MCF 10A (cell line): Measurements from ENCODE around the gene RBBP8. TPM values are rescaled to one million over a fixed set of nuclear protein-coding genes. Genes with fewer than 3 reads are reported as not detected.
A peak's percentile ranks its signal among the peaks of the same experiment; 100 is the strongest.
"Not testable (repeated sequence)": the region's sequence is repeated elsewhere in the genome, so short reads cannot be mapped to it uniquely, and the experiment has no call there.

Source experiments
- BruUV-seq: library from RNA; stranded (reverse); fragments of 400-500 nt; replicated peaks from 2 replicates; lab custom pipeline; 2021; lab: Mats Ljungman, UMichigan
- CTCF ChIA-PET: fragments of 300-600 bp; sonication (Branson Sonifier 250); formaldehyde crosslinking; extraction: SDS; loops from one replicate; lab custom pipeline; 2021; ENCODE audit warnings: antibody characterized with exemption, inconsistent platforms; lab: Yijun Ruan, JAX
- POLR2A ChIA-PET: fragments of 300-600, 350-650 bp; sonication (Branson Sonifier 250); formaldehyde crosslinking; extraction: SDS; loops from one replicate; lab custom pipeline; 2020; ENCODE audit warnings: antibody characterized with exemption, inconsistent platforms; lab: Yijun Ruan, JAX
- DNase-seq: peaks from one replicate; pipeline ENCODE4 v3.0.0-alpha.2; 2018; ENCODE audit not compliant: unreplicated experiment
- H3K27ac Mint-ChIP-seq: one replicate; pipeline ENCODE4 v1.8.0; 2022; ENCODE audit warnings: mild to moderate bottlenecking, low read depth, mixed read lengths; ENCODE audit not compliant: unreplicated experiment
- H3K27me3 Mint-ChIP-seq: one replicate; pipeline ENCODE4 v1.8.0; 2022; ENCODE audit warnings: mixed read lengths; ENCODE audit not compliant: insufficient read depth, unreplicated experiment
- H3K36me3 Mint-ChIP-seq: one replicate; pipeline ENCODE4 v1.8.0; 2022; ENCODE audit warnings: mild to moderate bottlenecking, moderate library complexity, mixed read lengths; ENCODE audit not compliant: insufficient read depth, unreplicated experiment
- H3K4me1 Mint-ChIP-seq: one replicate; pipeline ENCODE4 v1.8.0; 2022; ENCODE audit warnings: mixed read lengths; ENCODE audit not compliant: insufficient read depth, unreplicated experiment
- H3K4me3 Mint-ChIP-seq: one replicate; pipeline ENCODE4 v1.8.0; 2022; ENCODE audit warnings: mild to moderate bottlenecking, moderate library complexity, mixed read lengths; ENCODE audit not compliant: unreplicated experiment
- H3K9me3 Mint-ChIP-seq: one replicate; pipeline ENCODE4 v1.8.0; 2022; ENCODE audit warnings: mixed read lengths; ENCODE audit not compliant: unreplicated experiment
- CTCF ChIP-seq: fragments of 200-600 bp; IDR thresholded peaks from one replicate; pipeline ENCODE4 v1.8.0; 2022; ENCODE audit warnings: antibody characterized with exemption, mild to moderate bottlenecking; ENCODE audit not compliant: unreplicated experiment
- intact Hi-C: fragments of 100-400 bp; cut with micrococcal nuclease; formaldehyde crosslinking; loops from 2 replicates; pipeline ENCODE4 v1.14.1; 2022
- total RNA-seq: library from RNA; stranded (reverse); gene quantifications from 2 replicates; pipeline ENCODE4 v1.2.3, GENCODE V29; 2022

Gene RBBP8
- total RNA-seq, 1 experiment from 2014 or later: 59.7 TPM

GRCh38 chr18:22900558-22901238, 32.4 kb upstream of the RBBP8 start:
- no TSS peak for BruUV-seq
- Mint-ChIP-seq H3K36me3 (no peaks in the 10 kb centered on the region), H3K9me3 (no peaks in the 10 kb centered on the region), H3K4me3 (no peak overlapping the region), H3K27me3 (no peaks in the 10 kb centered on the region), H3K4me1 (no peaks in the 10 kb centered on the region), H3K27ac (no peak overlapping the region)
- POLR2A ChIA-PET: interaction anchor here (1.2 to 1.7 kb wide), 4 partner anchors 31 to 85 kb away, joined by 3 to 7 read pairs (median 3); no protein-coding TSS in a partner anchor
- no peak for DNase-seq
- intact Hi-C loops: no loop called here
- CTCF ChIA-PET: interaction anchor here (0.8 kb wide), 1 partner anchor 87 kb away, joined by 3 read pairs; no protein-coding TSS in a partner anchor
- no peak for TF ChIP-seq CTCF

DNA sequence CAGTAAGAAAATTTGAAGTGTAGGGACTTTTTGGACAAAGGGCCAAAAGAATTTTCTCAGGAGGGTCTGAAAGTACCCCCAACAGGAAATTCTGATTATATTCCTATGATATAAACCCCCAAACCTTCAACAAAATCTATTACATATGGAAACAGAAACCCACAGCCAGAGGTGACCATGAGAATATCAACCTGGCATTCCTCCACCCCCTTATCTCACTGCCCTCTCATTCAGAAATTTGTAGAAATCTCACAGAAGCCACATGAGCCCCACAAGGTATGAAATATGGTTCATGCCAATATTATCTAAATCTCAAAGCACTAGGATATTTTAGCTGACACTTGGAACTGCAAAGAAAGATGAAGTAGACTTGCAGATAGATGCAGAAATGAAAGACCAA, 31.0 kb upstream of the RBBP8 start:
- intact Hi-C loops: no loop called here
- no peaks in the 10 kb centered on the region for H3K36me3 Mint-ChIP-seq
- CTCF ChIA-PET: no interaction called here
- H3K27ac Mint-ChIP-seq: no peak overlapping the region
- H3K27me3 Mint-ChIP-seq: no peaks in the 10 kb centered on the region
- H3K9me3 Mint-ChIP-seq: no peaks in the 10 kb centered on the region
- no peak for TF ChIP-seq CTCF
- no peak for DNase-seq
- POLR2A ChIA-PET: interaction anchor here (0.7 to 1.4 kb wide), 3 partner anchors 13 to 204 kb away, joined by 3 read pairs; no protein-coding TSS in a partner anchor
- no peak overlapping the region for H3K4me3 Mint-ChIP-seq
- H3K4me1 Mint-ChIP-seq: no peaks in the 10 kb centered on the region
- no TSS peak for BruUV-seq

GRCh38 chr18:22903248-22903647, 29.9 kb upstream of the RBBP8 start:
- POLR2A ChIA-PET: interaction anchor here (1.4 kb wide), 1 partner anchor 12 kb away, joined by 3 read pairs; no protein-coding TSS in a partner anchor
- H3K4me1 Mint-ChIP-seq, H3K27ac Mint-ChIP-seq, DNase-seq, H3K36me3 Mint-ChIP-seq, BruUV-seq, H3K9me3 Mint-ChIP-seq, H3K4me3 Mint-ChIP-seq, H3K27me3 Mint-ChIP-seq, intact Hi-C loops: not testable (repeated sequence)
- CTCF ChIA-PET: interaction anchor here (1.1 kb wide), 1 partner anchor 56 kb away, joined by 4 read pairs; no protein-coding TSS in a partner anchor

GRCh38 chr18:22912149-22912548, 21.0 kb upstream of the RBBP8 start:
- ChIA-PET CTCF (interaction anchor here (1.0 to 2.5 kb wide), 2 partner anchors 19 to 70 kb away, joined by 4 to 6 read pairs; no protein-coding TSS in a partner anchor), POLR2A (interaction anchor here (1.0 to 1.4 kb wide), 2 partner anchors 55 to 86 kb away, joined by 3 to 4 read pairs; no protein-coding TSS in a partner anchor)
- no TSS peak for BruUV-seq
- no peak for TF ChIP-seq CTCF
- Mint-ChIP-seq H3K27ac (peak overlapping the region; percentile 63), H3K4me3 (no peak overlapping the region), H3K4me1 (peaks cover 12% of the 10 kb centered on the region), H3K36me3 (no peaks in the 10 kb centered on the region), H3K9me3 (no peaks in the 10 kb centered on the region), H3K27me3 (no peaks in the 10 kb centered on the region)
- DNase-seq: no peak
- intact Hi-C loops: no loop called here
